SHP77 treated with DMSO at 0.1 percent for 48 hours (cell line): ENCODE data around the gene SLC9C2.
"Not testable (repeated sequence)": the region's sequence is repeated elsewhere in the genome, so short reads cannot be mapped to it uniquely, and the experiment has no call there.

ENCODE experiments used
- DNase-seq: peaks from one replicate; lab custom pipeline; 2025; lab: John Stamatoyannopoulos, UW

Gene SLC9C2

DNA sequence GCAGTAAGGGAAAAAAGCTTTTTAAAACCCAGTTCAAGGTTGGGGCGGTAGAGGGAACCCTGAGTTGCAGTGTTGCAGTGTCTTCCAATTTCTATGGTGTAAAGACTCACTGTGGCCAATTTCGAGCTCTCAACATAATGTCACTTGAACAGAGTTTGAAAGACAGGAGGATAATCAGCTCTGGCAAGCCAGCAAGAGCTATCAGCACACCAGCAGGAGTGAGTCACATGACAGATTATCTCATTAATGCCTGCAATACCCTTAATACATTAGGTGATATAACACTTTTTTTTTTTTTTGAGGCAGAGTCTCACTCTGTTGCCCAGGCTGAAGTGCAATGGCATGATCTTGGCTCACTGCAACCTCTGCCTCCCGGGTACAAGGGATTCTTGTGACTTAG is 22.8 kb downstream of the SLC9C2 start:
- no peak for DNase-seq

DNA sequence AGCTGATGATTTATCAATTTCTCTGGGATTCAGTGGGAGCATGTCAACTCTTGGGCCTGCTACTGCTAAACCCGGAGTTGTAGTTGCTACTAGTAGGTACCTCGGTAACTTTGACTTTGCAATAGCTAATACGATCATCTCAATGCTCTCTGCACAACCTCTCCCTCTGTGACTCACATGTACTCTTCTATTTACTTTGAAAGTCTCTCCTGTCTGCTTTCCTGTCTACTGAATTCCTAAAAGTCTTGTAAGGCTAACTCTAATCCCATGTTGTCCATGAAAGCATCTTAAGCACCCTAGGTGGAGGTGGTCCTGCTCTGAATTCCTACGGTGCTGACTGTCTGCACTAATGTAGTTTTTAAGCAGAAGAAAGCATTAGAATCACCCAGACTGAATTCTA is 29.3 kb downstream of the SLC9C2 start:
- DNase-seq: no peak

DNA sequence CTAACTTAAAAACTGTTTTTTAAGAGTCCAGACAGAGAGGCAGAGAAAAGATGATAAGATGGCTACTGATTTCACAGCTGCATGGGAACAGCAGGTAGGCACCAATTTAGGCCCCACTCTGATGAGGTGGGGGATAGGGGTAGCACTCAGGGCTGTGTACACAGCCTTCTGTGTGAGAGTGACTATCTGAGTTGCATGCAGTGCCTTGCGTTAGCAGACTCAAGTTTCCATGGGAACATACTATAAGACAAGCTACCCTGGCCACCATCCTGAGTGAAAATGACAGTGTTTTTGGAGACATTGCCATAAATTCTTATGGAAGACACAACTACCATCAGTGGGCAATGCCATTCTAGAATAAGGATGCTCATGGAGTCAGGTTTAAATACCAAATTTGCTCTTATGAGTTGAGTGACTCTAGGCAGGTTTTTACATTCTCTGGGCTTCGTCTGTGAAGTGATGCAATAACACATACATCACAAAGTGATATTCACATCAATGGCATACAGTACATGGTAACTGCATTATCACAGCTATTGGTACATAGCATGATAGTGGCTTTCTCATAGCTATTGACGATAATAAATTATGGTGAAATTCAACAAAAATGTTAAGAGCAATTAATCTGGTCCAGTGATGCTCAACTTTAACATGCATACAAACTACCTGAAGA is 30.5 kb downstream of the SLC9C2 start:
- DNase-seq: no peak

DNA sequence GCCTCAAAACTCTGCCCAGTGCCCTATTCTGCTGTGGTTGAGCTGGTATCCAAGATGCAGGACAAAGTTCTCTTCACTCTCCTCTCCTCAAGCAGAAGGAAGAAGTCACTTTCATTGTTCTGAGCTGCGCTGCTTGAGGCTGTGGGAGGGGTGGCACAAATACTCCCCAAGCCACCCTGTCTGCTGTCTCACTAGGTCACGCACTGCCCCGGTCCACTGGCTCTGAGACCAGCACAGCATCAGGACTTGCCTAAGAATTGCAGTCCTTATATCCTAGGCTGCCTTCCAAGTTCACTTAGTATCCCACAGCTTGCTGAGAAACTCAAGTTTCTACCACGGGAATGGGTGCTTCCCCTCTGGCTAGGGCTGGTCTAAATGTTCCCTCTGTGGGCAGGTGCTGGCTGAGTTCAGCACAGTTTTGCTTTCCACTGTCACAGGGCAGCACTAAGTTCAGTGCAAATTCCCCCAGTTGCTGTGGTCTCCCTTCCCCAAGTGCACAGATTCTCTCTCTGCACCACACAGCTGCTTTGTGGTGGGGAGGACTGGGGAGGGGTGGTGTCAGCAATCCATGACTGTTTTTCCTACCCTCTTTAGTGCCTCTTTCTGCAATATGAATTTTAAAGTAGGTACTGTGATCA is 32.4 kb downstream of the SLC9C2 start:
- no peak for DNase-seq

DNA sequence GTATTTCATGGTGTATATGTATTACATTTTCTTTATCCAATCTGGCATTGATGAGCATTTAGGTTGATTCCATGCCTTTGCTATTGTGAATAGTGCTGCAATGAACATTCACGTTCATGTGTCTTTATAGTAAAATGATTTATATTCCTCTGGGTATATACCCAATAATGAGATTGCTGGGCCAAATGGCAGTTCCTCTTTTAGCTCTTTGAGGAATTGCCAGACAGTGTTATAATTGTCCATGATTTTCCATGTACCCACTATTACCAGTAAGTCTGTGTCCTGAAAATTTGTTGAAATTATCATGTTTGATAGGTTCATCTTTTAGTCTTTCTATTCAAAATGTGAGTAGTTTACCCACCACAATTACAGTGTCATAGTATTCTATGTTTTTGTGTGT is 34.4 kb downstream of the SLC9C2 start:
- DNase-seq: no peak

DNA sequence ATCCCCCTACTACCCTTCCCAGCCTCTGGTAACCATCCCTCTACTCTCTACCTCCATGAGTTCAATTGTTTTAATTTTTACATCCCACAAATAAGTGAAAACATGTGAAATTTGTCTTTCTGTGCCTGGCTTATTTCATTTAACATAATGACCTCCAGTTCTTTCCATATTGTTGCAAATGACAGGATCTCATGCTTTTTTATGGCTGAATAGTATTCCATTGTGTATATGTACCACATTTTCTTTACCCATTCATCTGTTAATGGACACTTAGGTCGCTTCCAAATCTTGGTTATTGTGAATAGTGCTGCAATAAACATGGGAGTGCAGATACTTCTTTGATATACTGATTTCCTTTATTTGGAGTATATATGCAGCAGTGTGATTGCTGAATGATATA is 39.0 kb downstream of the SLC9C2 start:
- not testable (repeated sequence) for DNase-seq

DNA sequence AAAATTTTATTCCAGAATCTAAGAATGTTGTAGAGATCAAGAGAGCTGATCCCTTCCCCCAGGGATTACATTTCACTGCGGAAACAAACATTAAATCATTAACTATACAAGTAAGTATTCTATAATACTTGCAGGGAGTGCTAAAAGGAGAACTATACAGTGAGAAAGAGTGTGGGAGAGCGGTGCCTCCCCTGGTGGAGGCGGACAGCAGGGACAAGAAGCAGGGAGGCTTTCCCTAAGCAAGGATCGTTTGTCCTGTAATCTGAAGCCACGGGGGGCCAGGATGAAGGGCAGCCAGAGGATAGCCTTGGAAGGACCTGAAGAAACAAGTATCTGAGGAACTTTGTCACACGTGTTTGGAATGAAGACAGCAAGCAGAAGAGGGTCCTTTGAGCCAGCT is 40.1 kb downstream of the SLC9C2 start:
- DNase-seq: no peak

DNA sequence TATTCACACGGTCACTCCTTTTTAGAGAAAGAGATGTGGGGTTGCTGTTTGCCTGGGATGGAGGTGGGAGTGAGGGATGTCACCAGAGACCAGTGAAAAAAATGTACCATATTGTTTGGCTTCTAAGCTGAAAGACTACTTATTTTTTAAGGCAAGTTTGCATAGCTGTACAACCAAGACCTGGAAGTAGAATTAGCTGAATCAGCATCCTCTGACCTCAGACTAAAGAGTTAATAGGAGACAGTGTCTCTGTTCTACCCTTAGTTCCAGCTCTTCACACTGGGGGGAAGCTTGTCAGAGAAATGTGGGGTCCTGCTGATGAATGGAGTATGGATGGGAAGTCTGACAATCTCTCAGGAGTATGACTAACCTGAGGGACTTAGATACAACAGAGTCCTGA is 41.6 kb downstream of the SLC9C2 start:
- no peak for DNase-seq

DNA sequence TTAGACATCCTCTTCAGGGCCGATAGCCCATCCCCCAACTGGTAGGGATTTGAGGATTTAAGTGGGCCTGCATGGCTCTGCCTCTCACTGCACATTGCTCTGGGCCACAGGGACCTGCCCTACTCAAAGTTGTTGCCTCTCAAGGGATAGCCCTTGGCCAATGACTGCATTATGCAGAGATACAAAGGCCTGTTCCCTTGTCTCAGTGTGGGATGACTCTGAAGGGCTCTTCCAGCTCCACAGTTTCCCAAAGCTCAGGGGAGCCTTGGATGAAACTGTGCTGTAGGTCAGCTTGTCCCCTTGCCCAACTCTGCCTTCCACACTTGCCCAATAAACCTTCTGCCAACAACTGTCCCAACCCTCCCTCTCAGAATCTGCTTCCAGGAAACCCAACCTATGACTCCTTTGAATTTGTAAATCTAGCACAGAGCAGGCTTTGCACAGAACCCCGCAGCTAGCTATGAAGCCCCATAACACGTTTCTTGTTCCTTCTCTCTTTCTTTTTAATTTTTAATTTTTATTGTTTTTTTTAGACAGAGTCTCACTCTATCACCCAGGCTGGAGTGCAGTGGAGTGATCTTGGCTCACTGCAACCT is 42.5 kb downstream of the SLC9C2 start:
- no peak for DNase-seq

DNA sequence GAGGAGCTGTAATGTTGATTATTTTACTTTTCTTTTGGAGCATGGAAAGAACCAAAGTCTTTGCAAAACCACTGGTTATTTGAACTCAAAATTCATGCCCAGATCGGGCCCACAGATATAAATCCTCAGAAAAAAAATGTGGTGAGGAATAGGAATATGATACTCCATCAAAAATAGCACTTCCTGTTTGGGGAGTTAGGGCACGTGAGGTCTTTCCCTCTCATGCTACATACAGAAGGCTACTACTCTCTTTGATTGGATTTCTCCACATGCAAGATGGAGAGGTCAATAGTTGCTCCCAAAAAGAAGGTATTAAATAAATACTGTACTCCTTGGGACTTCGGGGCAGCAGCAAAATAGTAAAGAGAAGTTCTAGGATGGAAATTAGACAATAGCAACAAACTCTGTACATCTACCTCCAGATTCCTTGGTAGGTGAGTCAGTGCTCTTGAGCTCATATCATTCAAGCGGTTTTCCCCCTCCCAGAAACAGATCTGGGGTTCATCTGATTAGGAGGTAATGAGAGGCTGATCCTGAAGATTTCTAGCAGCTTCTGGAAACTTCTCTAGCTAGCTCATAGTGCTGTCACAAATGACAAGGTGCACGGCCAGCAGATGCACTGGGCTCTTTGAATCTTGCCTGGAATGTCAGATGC is 47.1 kb downstream of the SLC9C2 start:
- no peak for DNase-seq

DNA sequence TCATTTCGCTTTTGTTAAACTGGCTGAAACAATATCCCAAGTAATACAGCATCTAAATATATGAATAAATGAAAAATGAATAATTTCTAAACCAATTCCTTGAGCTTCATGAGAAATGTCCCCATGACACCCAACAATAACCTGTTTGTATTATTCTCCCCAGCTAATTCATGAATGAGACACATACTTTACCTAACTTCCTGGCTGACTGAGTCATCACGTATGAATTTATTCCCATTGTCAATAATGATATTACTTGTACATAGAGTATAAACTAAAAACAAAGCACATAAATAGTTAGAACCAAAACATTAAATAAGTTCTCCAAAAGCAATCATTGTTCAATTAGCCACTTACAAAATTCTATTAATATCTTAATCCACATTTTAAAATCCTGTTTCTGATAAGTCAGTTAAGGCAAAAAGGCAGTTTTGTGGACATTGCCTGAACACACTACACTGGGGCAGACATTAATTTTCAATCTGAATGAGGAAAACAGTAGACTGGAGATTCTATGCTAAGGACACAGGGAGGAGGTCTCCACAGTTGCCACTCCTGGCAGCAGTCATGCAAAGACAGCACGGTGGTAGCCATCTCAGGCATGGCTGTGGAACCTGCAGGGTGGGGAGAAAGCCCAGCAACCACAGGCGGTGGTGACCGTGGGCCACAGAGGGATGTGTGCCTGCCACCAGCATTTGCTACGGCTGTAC is 48.2 kb downstream of the SLC9C2 start:
- no peak for DNase-seq

DNA sequence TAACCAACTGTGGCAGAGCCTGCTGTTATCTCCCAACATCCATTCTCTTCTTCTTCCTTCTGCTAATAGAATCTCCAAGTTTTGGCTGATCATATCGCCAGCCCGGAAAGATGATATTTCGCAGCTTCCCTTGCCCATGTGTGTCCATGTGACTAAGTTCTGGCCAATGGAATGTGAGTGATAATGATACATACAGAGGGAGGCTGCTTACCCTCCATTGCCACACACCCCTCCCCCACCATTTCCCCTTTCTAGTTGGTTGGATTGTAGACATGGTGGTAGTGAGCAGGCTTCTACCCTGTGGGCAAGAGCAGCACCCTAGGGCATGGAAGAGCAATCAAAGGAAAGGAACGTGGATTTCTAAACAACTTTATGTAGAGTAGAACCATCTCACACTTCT is 48.8 kb downstream of the SLC9C2 start:
- no peak for DNase-seq

DNA sequence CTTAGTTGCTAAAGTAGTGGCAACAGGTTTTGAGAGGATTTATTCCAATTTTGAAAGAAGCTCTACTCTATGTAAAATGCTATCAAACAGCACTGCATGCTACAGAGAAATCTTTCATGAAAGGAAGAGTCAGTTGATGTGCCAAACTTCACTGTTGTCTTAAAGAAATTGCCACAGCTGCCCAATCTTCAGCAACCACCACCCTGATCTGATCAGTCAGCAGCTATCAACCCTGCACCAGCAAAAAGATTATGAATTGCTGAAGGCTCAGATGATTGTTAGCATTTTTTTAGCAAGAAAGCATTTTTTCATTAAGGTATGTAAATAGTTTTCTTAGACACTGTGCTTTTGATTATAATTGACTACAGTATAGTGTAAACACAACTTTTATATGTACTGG is 49.6 kb downstream of the SLC9C2 start:
- DNase-seq: no peak

DNA sequence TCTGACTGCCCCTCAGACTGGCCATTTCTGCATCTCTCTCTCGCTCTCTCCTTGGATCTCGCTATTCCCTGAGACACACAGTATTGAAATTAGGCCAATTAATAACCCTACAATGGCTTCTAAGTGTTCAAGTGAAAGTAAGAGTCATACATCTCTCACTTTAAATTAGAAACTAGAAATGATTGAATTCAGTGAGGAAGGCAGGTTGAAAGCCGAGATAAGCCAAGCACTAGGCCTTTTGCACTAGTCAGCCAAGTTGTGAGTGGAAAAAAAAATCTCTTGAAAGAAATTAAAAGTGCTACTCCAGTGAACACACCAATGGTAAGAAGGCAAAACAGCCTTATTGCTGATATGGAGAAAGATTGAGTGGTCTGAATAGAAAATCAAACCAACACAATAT is 51.2 kb downstream of the SLC9C2 start:
- DNase-seq: no peak

DNA sequence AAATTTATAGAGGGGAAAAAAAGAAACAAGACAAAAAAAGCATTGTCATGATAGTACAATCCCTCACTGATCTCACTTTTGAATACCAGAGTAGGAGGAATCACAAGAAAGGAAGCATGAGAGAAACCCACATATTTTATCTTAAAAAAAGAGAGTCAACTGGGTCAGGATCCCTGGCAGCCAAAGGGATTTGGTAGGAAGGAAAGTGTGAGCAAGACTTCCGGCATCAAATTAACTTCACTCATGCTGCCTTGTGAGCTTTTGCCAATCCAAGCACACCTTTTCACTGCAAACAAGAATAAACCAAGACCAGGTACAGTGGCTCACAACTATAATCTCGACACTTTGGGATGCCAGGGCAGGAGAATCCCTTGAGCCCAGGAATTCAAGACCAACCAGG is 53.1 kb downstream of the SLC9C2 start:
- DNase-seq: no peak

DNA sequence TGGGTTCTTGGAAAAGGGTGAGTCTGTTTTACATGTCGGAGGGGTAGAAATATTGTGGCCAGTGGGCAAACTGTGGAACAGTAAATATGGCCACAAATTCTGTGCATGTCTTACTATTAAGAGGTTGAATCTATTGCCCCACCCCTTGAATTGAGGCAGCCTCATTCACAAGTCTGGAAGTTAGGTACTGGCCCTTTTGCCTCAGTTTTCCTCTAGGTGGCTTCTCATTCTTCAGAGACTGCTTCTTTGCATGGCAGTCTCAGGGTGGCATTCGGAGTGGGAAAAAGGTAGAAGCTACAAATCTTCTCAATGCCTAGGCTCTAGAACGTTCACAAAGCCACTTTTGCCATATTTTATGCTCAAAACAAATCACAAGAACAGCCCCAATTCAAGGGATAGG is 57.2 kb downstream of the SLC9C2 start:
- no peak for DNase-seq

DNA sequence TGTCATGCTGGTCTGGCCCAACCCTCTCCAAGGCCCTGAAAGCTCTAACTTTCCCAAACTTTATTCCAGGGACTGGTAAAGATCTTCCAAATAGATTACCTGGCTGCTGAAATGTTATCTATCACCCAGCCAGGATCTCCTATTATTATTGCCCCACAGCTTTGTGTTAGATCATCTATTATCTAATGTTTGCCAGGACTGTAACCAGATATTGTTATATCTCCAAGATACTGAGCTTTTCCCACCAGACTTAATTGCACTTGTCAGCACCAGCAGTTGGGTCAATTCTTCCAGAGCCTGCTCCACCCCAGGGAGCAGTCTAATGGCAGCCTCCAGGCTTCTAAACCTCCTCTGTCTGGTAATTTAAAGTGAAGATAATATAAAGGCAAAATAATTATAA is 66.6 kb downstream of the SLC9C2 start:
- DNase-seq: no peak

DNA sequence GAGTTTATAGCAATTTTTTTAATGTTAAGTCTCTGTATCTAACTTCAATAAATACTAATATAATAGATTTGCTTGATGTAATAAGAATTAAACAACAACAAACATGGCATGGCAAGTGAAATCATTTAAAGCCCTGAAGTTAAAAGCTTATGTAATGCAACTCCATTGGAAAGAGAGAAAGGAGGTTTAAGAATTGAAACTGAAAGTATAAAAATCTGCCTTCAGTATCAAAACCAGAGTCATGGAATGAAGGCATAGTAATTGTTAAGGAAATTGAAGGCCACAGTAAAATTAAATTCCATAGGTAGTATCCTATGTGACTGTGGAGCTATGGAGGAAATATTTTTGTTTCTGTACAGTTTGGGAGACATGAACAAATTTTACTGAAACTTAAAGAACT is 70.6 kb downstream of the SLC9C2 start:
- DNase-seq: no peak

DNA sequence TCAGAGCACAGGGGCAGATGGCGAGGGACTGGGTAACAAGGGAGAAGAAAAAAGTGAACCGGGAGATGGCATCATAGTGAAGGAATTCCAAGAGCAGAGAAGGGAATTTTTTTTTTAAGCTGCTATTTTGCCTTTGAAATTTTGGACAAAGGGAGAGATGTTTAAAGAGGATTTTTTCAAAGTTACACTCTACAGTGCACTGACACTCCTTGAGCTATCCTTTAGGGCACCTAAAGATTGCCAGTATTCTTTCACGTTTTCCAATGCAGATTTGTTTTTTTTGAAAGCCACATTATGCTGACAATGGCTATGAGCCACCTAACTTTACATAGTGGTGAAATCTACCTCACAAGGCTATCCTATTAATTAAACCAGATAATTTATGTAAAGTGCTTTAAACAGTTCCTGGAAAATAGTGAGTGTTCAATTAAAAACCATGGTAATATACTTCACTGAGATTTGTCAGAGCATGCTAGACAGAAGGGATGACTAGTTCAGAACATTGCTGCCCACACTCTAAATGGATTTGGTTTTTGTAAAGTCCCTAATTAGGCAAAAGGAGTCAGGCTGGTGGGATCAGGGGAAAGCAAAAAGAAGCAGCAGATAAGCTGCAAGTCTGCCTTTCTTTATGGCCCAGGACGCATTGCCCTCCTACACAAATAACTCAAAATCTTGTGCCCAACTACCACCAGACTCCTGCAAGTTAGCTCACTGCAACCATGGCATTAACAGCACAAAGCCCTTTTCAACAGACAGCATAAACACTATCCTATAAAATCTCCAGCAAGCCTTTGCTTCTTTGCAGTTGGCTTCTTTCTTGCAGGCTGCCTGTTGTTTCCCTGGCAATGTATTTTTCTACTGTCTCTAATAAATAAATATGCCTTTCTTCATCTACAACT is 71.8 kb downstream of the SLC9C2 start:
- no peak for DNase-seq

DNA sequence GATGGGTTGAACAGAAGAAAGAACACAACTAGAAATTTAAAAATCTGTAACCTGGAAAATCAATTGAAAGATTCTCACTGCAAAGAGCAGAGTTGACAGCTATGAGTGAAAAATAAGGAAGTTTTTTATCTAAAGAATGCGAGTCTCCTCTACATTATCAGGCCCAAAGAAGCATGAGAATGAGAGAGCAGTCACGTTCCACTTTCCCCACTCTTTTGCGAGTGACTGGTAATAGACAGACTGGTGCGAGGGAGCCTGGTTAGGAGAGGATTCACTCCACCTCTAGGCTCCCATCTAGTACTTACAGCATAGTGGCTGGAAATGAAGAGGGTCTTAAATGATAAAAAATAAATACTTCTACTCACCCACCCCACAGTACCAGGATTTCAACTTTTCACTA is 73.8 kb downstream of the SLC9C2 start:
- no peak for DNase-seq

DNA sequence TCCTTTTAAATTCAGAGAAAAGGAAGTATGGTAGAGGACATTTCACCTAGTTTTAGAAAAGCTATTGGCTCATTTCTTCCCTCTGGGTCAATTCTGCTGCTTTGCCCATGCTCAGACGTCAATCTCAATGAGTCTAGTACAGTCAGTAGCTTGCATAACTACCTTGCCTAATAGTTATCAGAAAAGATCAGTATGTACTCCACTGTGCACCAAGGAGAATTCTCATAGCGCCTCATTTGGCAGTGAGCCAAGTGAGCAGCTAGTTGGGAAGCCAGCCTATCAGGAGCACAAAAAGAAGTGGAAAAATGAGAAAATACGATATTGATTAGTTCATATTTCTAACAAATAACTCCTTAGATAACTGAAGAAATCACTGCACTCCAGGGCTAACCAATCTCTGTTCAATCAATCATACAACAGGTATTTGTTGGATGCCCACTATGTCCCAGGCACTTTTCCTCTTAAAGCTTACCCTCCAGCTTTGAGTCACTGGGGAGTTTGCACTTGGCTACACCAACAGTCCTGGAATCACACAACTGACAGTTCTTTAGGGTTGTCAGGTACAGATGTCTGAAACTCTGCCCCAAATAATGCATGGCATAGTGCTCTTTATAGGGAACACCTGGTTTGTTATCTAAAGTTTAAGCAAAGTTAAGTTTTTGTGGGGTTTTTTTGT is 75.6 kb downstream of the SLC9C2 start:
- DNase-seq: no peak
